HAP-1 (cell line): ENCODE results near the gene ADNP.

Source experiments
- DNase-seq, 2 experiments: peaks; one replicate each; pipeline ENCODE4 v3.0.0-alpha.2; 2016 to 2020; ENCODE audit warnings: low spot score in 2 of 2
- H3K27me3 ChIP-seq: fragments of 250-450 bp; sonication (Bioruptor Pico); 2 replicates; pipeline ENCODE4 v1.5.1; 2020; ENCODE audit warnings: low read depth, mild to moderate bottlenecking, moderate library complexity
- H3K36me3 ChIP-seq: fragments of 250-450 bp; sonication (Bioruptor Pico); replicated peaks from 2 replicates; pipeline ENCODE4 v1.5.1; 2020; ENCODE audit warnings: mild to moderate bottlenecking
- H3K4me1 ChIP-seq: fragments of 250-450 bp; sonication (Bioruptor Pico); 2 replicates; pipeline ENCODE4 v1.5.1; 2020; ENCODE audit warnings: mild to moderate bottlenecking
- H3K4me3 ChIP-seq: fragments of 250-450 bp; sonication (Bioruptor Pico); 2 replicates; pipeline ENCODE4 v1.5.1; 2020; ENCODE audit warnings: mild to moderate bottlenecking, moderate library complexity
- H3K9me3 ChIP-seq: fragments of 250-450 bp; sonication (Bioruptor Pico); 2 replicates; pipeline ENCODE4 v1.5.1; 2020; ENCODE audit warnings: mild to moderate bottlenecking, moderate library complexity
- in situ Hi-C: fragments of 300-500 bp; cut with MboI; formaldehyde crosslinking; loops from 3 replicates; pipeline ENCODE4 v1.14.3; 2020; ENCODE audit warnings: low sequenced_read_pairs, inconsistent platforms, mixed read lengths

Gene ADNP

GRCh38 chr20:50879649-50880550 is 51.3 kb downstream of the ADNP start:
- in situ Hi-C loops = no loop called here
- Histone ChIP-seq H3K4me3 (no peak overlapping the region), H3K27me3 (no peaks in the 10 kb centered on the region), H3K9me3 (no peaks in the 10 kb centered on the region), H3K4me1 (no peaks in the 10 kb centered on the region), H3K36me3 (no peaks in the 10 kb centered on the region; the same call in 1 of the 2 replicates)
- DNase-seq = no peak

DNA sequence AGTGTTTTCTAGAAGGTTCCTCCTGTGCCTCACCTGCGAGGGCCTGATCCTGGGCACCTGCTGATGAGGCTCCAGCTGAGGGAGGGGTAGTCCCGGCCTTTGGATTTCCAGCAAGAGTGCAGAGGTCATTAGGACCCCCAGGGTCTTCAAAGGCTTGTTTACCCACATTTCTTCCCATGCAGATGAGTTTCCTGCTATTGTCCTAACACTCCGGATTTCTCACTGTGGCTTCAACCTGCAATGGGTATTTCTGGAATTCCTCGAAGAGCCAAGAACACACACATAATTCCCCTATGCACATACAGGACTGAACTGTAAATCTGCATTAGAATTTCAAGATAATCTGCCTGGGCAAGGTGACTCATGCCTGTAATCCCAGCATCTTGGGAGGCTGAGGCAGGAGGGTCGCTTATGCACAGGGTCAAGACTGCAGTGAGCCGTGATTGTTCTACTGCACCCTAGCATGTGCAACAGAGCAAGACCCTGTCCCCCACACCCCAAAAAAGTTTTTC is 53.9 kb downstream of the ADNP start:
- Histone ChIP-seq H3K4me1 (no peaks in the 10 kb centered on the region), H3K9me3 (no peaks in the 10 kb centered on the region), H3K36me3 (no peaks in the 10 kb centered on the region; the same call in 1 of the 2 replicates), H3K4me3 (no peak overlapping the region), H3K27me3 (no peaks in the 10 kb centered on the region)
- DNase-seq = no peak
- in situ Hi-C loops = no loop called here

DNA sequence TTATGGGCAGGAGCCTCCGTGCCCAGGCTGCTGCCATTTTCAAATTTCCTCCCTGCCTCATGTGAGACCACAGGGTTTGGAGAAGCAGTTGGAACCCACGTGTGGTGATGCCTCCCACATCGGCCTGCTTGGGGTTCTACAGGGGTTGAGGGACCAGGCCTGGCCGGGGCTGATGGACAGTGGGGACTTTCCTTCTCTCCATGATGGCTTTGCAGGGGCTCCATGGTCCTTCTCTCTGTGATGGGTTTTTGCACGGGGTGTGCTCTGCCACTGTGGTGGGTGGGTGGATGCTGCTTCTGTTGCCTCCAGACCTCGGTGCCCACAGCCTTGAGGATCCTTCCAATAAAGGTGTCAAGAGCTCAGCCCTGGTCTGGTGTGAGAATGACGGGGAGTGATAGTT is 54.4 kb downstream of the ADNP start:
- no peak for DNase-seq
- Histone ChIP-seq H3K9me3 (no peaks in the 10 kb centered on the region), H3K4me3 (no peak overlapping the region), H3K4me1 (no peaks in the 10 kb centered on the region), H3K27me3 (no peaks in the 10 kb centered on the region), H3K36me3 (no peaks in the 10 kb centered on the region; the same call in 1 of the 2 replicates)
- in situ Hi-C loops = no loop called here

- in situ Hi-C loops = no loop called here
- Histone ChIP-seq H3K27me3 (no peaks in the 10 kb centered on the region), H3K4me1 (no peaks in the 10 kb centered on the region), H3K36me3 (no peaks in the 10 kb centered on the region; the same call in 1 of the 2 replicates), H3K9me3 (no peaks in the 10 kb centered on the region), H3K4me3 (no peak overlapping the region)
- no peak for DNase-seq
These were observed 55.1 kb downstream of the ADNP start for GRCh38 chr20:50876063-50876685.

DNA sequence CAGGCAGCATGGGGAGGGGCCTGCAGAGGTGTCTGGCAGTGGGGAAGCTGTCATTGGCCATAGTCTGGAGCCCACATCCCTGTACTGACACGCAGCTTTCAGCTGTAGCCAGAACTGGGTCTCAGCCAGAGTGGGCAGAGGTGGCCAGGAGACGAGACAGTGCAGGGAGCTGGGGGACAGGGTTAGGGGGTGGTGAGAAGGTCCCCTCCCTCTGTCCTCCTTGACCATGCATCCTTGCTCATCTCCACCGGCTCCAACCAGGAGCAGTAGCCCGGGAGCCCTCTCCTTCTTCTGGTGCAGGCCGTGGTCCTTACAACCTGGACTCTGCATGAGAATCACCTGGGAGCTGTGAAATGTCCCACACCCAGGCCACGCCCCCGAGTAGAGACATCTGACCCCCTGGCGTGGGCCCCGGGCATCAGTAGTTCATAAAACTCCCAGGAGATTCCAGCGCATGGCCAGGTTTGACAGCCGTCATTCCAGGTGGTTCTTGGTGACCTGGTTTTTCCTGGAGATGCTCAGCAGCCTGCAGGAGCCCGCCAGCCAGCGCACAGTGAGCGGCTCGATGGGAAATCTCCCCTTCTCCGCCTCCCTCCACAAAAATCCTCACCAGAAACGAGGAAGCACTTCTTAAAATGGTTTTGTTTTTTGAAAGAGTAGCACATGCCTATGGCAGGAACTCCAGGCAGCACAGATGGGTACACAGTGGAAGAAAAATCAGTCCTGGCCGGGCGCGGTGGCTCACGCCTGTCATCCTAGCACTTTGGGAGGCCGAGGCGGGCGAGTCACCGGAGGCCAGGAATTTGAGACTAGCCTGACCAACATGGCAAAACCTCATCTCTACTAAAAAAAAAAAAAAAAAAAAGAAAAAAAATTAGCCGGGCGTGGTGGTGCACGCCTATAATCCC is 56.2 kb downstream of the ADNP start:
- no peaks in the 10 kb centered on the region; the same call in 1 of the 2 replicates for H3K36me3 ChIP-seq
- no peaks in the 10 kb centered on the region for H3K9me3 ChIP-seq
- in situ Hi-C loops = no loop called here
- no peak for DNase-seq
- no peaks in the 10 kb centered on the region for H3K4me1 ChIP-seq
- H3K27me3 ChIP-seq = no peaks in the 10 kb centered on the region
- H3K4me3 ChIP-seq = no peak overlapping the region

DNA sequence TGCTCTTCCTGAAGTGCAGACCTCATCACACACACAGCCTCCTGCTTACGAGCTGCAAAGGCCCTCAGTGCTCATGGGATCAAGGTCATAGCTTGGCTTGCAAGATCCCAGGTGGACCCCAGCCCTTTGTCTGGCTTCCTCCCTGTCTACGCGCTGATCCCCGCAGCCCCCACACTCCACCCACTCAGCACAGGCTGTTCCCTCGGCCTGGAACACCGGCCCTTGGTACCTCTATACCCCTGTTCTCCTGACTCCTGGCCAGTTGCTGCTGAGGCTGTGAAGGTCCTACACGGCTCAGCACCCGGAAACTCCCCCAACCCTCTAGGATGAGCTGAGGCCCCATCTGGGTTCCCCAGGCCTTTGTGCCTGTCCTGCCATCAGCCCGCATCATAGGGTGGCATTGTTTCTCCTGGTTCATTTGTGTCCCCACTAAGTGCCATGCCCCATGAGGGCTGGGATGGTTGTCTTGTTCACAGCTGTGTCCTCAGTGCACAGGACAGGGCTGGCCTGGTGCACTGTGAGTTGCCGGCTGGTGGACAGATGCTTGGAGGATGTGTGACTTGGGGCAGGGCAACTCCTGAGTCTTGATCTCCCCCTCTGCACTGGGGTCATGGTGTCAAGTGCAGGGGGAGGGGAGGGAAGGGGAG is 57.0 kb downstream of the ADNP start:
- no peaks in the 10 kb centered on the region for H3K4me1 ChIP-seq

GRCh38 chr20:50873585-50873984 is 57.7 kb downstream of the ADNP start:
- Histone ChIP-seq H3K36me3 (no peaks in the 10 kb centered on the region; the same call in 1 of the 2 replicates), H3K4me1 (no peaks in the 10 kb centered on the region), H3K27me3 (no peaks in the 10 kb centered on the region), H3K4me3 (no peak overlapping the region), H3K9me3 (no peaks in the 10 kb centered on the region)
- in situ Hi-C loops = no loop called here
- no peak for DNase-seq

More for the DNA sequence above, 57.0 kb downstream of the ADNP start:
- Histone ChIP-seq H3K4me3 (no peak overlapping the region), H3K36me3 (no peaks in the 10 kb centered on the region; the same call in 1 of the 2 replicates), H3K9me3 (no peaks in the 10 kb centered on the region), H3K27me3 (no peaks in the 10 kb centered on the region)
- in situ Hi-C loops = no loop called here
- DNase-seq = no peak

- Histone ChIP-seq H3K9me3 (no peaks in the 10 kb centered on the region), H3K27me3 (no peaks in the 10 kb centered on the region), H3K4me3 (no peak overlapping the region), H3K36me3 (no peaks in the 10 kb centered on the region; the same call in 1 of the 2 replicates), H3K4me1 (no peaks in the 10 kb centered on the region)
- DNase-seq = no peak
- in situ Hi-C loops = no loop called here
These were observed 58.4 kb downstream of the ADNP start for GRCh38 chr20:50872560-50873425.

GRCh38 chr20:50870561-50871161 is 60.6 kb downstream of the ADNP start:
- H3K9me3 ChIP-seq = no peaks in the 10 kb centered on the region
- in situ Hi-C loops = no loop called here
- DNase-seq = peak in 1 of 2 experiments; percentile 20
- no peaks in the 10 kb centered on the region for H3K4me1 ChIP-seq
- no peaks in the 10 kb centered on the region for H3K36me3 ChIP-seq
- H3K27me3 ChIP-seq = no peaks in the 10 kb centered on the region
- no peak overlapping the region for H3K4me3 ChIP-seq

- no peaks in the 10 kb centered on the region for H3K36me3 ChIP-seq
- peaks cover 5% of the 10 kb centered on the region for H3K4me1 ChIP-seq
- H3K9me3 ChIP-seq = no peaks in the 10 kb centered on the region
- no peaks in the 10 kb centered on the region for H3K27me3 ChIP-seq
- no peak for DNase-seq
- in situ Hi-C loops = no loop called here
- no peak overlapping the region for H3K4me3 ChIP-seq
These were observed 62.4 kb downstream of the ADNP start for GRCh38 chr20:50868509-50869495.

DNA sequence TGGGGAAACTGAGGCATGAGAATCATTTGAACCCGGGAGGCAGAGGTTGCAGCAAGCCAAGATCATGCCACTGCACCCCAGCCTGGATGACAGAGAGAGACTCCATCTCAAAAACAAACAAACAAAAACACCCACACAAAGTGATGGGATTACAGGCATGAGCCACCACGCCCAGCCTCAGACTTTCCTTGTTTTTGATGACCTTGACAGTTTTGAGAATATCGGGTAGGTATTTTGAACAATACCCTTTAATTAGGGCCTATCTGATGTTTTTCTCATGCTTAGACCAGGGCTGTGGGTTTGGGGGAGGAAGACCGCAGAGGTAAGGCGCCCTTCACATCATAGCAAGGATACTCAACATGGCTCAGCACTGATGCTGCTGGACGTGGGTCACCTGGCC is 63.4 kb downstream of the ADNP start:
- no peak for DNase-seq
- Histone ChIP-seq H3K9me3 (no peaks in the 10 kb centered on the region), H3K4me1 (peaks cover 5% of the 10 kb centered on the region), H3K27me3 (no peaks in the 10 kb centered on the region), H3K4me3 (no peak overlapping the region), H3K36me3 (no peaks in the 10 kb centered on the region)
- in situ Hi-C loops = no loop called here
